NCI-H2081 (cell line): Measurements from ENCODE around the gene MUC4.
"Not testable (repeated sequence)": the region's sequence is repeated elsewhere in the genome, so short reads cannot be mapped to it uniquely, and the experiment has no call there.

Experiments used
- DNase-seq, 2 experiments: peaks; one replicate each; lab custom pipeline; 2025; lab: John Stamatoyannopoulos, UW

Gene MUC4

GRCh38 chr3:195810455-195810845, 1.3 kb downstream of the MUC4 start:
- DNase-seq, result no peak

- no peak for DNase-seq
Measured at GRCh38 chr3:195809796-195810454, 1.8 kb downstream of the MUC4 start.

- no peak for DNase-seq
Measured at GRCh38 chr3:195809291-195809785, 2.4 kb downstream of the MUC4 start.

- no peak for DNase-seq
Measured at GRCh38 chr3:195808741-195809290, 2.9 kb downstream of the MUC4 start.

GRCh38 chr3:195807681-195808121, 4.0 kb downstream of the MUC4 start:
- DNase-seq, result no peak

GRCh38 chr3:195806916-195807231, 4.9 kb downstream of the MUC4 start:
- no peak for DNase-seq

- no peak for DNase-seq
Measured at GRCh38 chr3:195806211-195806915, 5.4 kb downstream of the MUC4 start.

- not testable (repeated sequence) for DNase-seq
Measured at GRCh38 chr3:195805588-195805987, 6.1 kb downstream of the MUC4 start.

- no peak for DNase-seq
Measured at GRCh38 chr3:195805181-195805580, 6.5 kb downstream of the MUC4 start.

- DNase-seq, result no peak
Measured at GRCh38 chr3:195803289-195803908, 8.3 kb downstream of the MUC4 start.

GRCh38 chr3:195802795-195803194, 8.9 kb downstream of the MUC4 start:
- no peak for DNase-seq

- DNase-seq, result no peak
Measured at GRCh38 chr3:195802261-195802701, 9.4 kb downstream of the MUC4 start.

GRCh38 chr3:195801251-195802183, 10.2 kb downstream of the MUC4 start:
- DNase-seq, result no peak

GRCh38 chr3:195800240-195800639, 11.5 kb downstream of the MUC4 start:
- DNase-seq, result no peak

- DNase-seq, result no peak
Measured at GRCh38 chr3:195796795-195797194, 14.9 kb downstream of the MUC4 start.

- no peak for DNase-seq
Measured at GRCh38 chr3:195794708-195795107, 17.0 kb downstream of the MUC4 start.

GRCh38 chr3:195792621-195793020, 19.1 kb downstream of the MUC4 start:
- DNase-seq, result not testable (repeated sequence)

- DNase-seq, result no peak
Measured at GRCh38 chr3:195790901-195791300, 20.8 kb downstream of the MUC4 start.

- no peak for DNase-seq
Measured at GRCh38 chr3:195788711-195789581, 22.8 kb downstream of the MUC4 start.

- DNase-seq, result not testable (repeated sequence)
Measured at GRCh38 chr3:195785781-195786405, 25.8 kb downstream of the MUC4 start.
